ENCODE results near the gene MRPS15. TPM values are rescaled to one million over a fixed set of nuclear protein-coding genes. Genes with fewer than 3 reads are reported as not detected.
"Not testable (repeated sequence)": the region's sequence is repeated elsewhere in the genome, so short reads cannot be mapped to it uniquely, and the experiment has no call there.

MRPS15 gene
- polyA plus RNA-seq, 4 donors, result 68.2 to 122 (median 109) TPM

- not testable (repeated sequence) for H3K9me3 ChIP-seq (ENCODE audit: control insufficient read depth in 2 of 2, insufficient read depth in 1 of 2, low read depth in 1 of 2, low read length in 1 of 2); H3K27me3 ChIP-seq (ENCODE audit: control insufficient read depth in 3 of 3, insufficient read depth in 3 of 3, low read length in 3 of 3); H3K27ac ChIP-seq (ENCODE audit: low read depth in 1 of 3, low read length in 2 of 3); FAIRE-seq; H3K36me3 ChIP-seq (ENCODE audit: control insufficient read depth in 3 of 3, insufficient read depth in 2 of 3, low read depth in 1 of 3, low read length in 3 of 3); H3K4me3 ChIP-seq (ENCODE audit: low read depth in 1 of 3, low read length in 3 of 3); DNase-seq
- 70 to 77% (median 73%) methylated on average over 10 of the region's 10 CpGs for WGBS, 3 donors
- peaks cover 0 to 15% (median 0%) of the 10 kb centered on the region in 3 donors for H3K4me1 ChIP-seq (ENCODE audit: control insufficient read depth in 3 of 3, insufficient read depth in 2 of 3, low read depth in 1 of 3, low read length in 2 of 3)
Observed at GRCh38 chr1:36489258-36490051, 25.3 kb upstream of the MRPS15 start.

- WGBS, 3 donors, result 79 to 91% (median 87%) methylated on average over 3 of the region's 3 CpGs
- Histone ChIP-seq H3K36me3 (ENCODE audit: control insufficient read depth in 3 of 3, insufficient read depth in 2 of 3, low read depth in 1 of 3, low read length in 3 of 3) (no peaks in the 10 kb centered on the region), H3K27me3 (ENCODE audit: control insufficient read depth in 3 of 3, insufficient read depth in 3 of 3, low read length in 3 of 3) (no peaks in the 10 kb centered on the region), H3K9me3 (ENCODE audit: control insufficient read depth in 2 of 2, insufficient read depth in 1 of 2, low read depth in 1 of 2, low read length in 1 of 2) (no peaks in the 10 kb centered on the region), H3K4me1 (ENCODE audit: control insufficient read depth in 3 of 3, insufficient read depth in 2 of 3, low read depth in 1 of 3, low read length in 2 of 3) (peaks cover 0 to 15% (median 0%) of the 10 kb centered on the region in 3 donors), H3K27ac (ENCODE audit: low read depth in 1 of 3, low read length in 2 of 3) (no peak overlapping the region), H3K4me3 (ENCODE audit: low read depth in 1 of 3, low read length in 3 of 3) (no peak overlapping the region)
- DNase-seq (no peak), FAIRE-seq (no peak)
Observed at GRCh38 chr1:36487906-36488305, 23.7 kb upstream of the MRPS15 start.

- Histone ChIP-seq H3K4me1 (ENCODE audit: control insufficient read depth in 3 of 3, insufficient read depth in 2 of 3, low read depth in 1 of 3, low read length in 2 of 3) (peaks cover 0 to 15% (median 0%) of the 10 kb centered on the region in 3 donors), H3K27ac (ENCODE audit: low read depth in 1 of 3, low read length in 2 of 3) (peak overlapping the region in 2 of 3 donors; percentile 67 to 72)
- not testable (repeated sequence) for H3K36me3 ChIP-seq (ENCODE audit: control insufficient read depth in 3 of 3, insufficient read depth in 2 of 3, low read depth in 1 of 3, low read length in 3 of 3); H3K9me3 ChIP-seq (ENCODE audit: control insufficient read depth in 2 of 2, insufficient read depth in 1 of 2, low read depth in 1 of 2, low read length in 1 of 2); DNase-seq; H3K4me3 ChIP-seq (ENCODE audit: low read depth in 1 of 3, low read length in 3 of 3); FAIRE-seq; H3K27me3 ChIP-seq (ENCODE audit: control insufficient read depth in 3 of 3, insufficient read depth in 3 of 3, low read length in 3 of 3)
- WGBS, 3 donors, result 90 to 95% (median 91%) methylated on average over 9 of the region's 9 CpGs
Observed at GRCh38 chr1:36487336-36487725, 23.1 kb upstream of the MRPS15 start.

GRCh38 chr1:36486439-36487335 is 22.5 kb upstream of the MRPS15 start:
- WGBS, 3 donors, result 26 to 47% (median 27%) methylated on average over 17 of the region's 17 CpGs
- Histone ChIP-seq H3K36me3 (ENCODE audit: control insufficient read depth in 3 of 3, insufficient read depth in 2 of 3, low read depth in 1 of 3, low read length in 3 of 3) (no peaks in the 10 kb centered on the region), H3K27ac (ENCODE audit: low read depth in 1 of 3, low read length in 2 of 3) (peak overlapping the region in 2 of 3 donors; percentile 67 to 72), H3K27me3 (ENCODE audit: control insufficient read depth in 3 of 3, insufficient read depth in 3 of 3, low read length in 3 of 3) (no peaks in the 10 kb centered on the region), H3K9me3 (ENCODE audit: control insufficient read depth in 2 of 2, insufficient read depth in 1 of 2, low read depth in 1 of 2, low read length in 1 of 2) (no peaks in the 10 kb centered on the region), H3K4me3 (ENCODE audit: low read depth in 1 of 3, low read length in 3 of 3) (no peak overlapping the region), H3K4me1 (ENCODE audit: control insufficient read depth in 3 of 3, insufficient read depth in 2 of 3, low read depth in 1 of 3, low read length in 2 of 3) (peaks cover 0 to 17% (median 0%) of the 10 kb centered on the region in 3 donors)
- no peak for FAIRE-seq
- peak; percentile 29 to 93 for DNase-seq

- H3K4me3 ChIP-seq (ENCODE audit: low read depth in 1 of 3, low read length in 3 of 3), result no peak overlapping the region
- peaks cover 0 to 20% (median 0%) of the 10 kb centered on the region in 3 donors for H3K4me1 ChIP-seq (ENCODE audit: control insufficient read depth in 3 of 3, insufficient read depth in 2 of 3, low read depth in 1 of 3, low read length in 2 of 3)
- peak overlapping the region in 1 of 3 donors; percentile 67 for H3K27ac ChIP-seq (ENCODE audit: low read depth in 1 of 3, low read length in 2 of 3)
- 89 to 98% (median 97%) methylated on average over 2 of the region's 2 CpGs for WGBS, 3 donors
- no peaks in the 10 kb centered on the region for H3K27me3 ChIP-seq (ENCODE audit: control insufficient read depth in 3 of 3, insufficient read depth in 3 of 3, low read length in 3 of 3)
- DNase-seq, result no peak
- H3K9me3 ChIP-seq (ENCODE audit: control insufficient read depth in 2 of 2, insufficient read depth in 1 of 2, low read depth in 1 of 2, low read length in 1 of 2), result no peaks in the 10 kb centered on the region
- FAIRE-seq, result no peak
- H3K36me3 ChIP-seq (ENCODE audit: control insufficient read depth in 3 of 3, insufficient read depth in 2 of 3, low read depth in 1 of 3, low read length in 3 of 3), result no peaks in the 10 kb centered on the region
Observed at GRCh38 chr1:36486093-36486438, 21.9 kb upstream of the MRPS15 start.

- no peak for FAIRE-seq
- H3K4me1 ChIP-seq (ENCODE audit: control insufficient read depth in 3 of 3, insufficient read depth in 2 of 3, low read depth in 1 of 3, low read length in 2 of 3), result peaks cover 0 to 20% (median 0%) of the 10 kb centered on the region in 3 donors
- 84 to 94% (median 89%) methylated on average over 2 of the region's 2 CpGs for WGBS, 3 donors
- no peaks in the 10 kb centered on the region for H3K27me3 ChIP-seq (ENCODE audit: control insufficient read depth in 3 of 3, insufficient read depth in 3 of 3, low read length in 3 of 3)
- no peak overlapping the region for H3K27ac ChIP-seq (ENCODE audit: low read depth in 1 of 3, low read length in 2 of 3)
- no peaks in the 10 kb centered on the region for H3K9me3 ChIP-seq (ENCODE audit: control insufficient read depth in 2 of 2, insufficient read depth in 1 of 2, low read depth in 1 of 2, low read length in 1 of 2)
- DNase-seq, result no peak
- no peak overlapping the region for H3K4me3 ChIP-seq (ENCODE audit: low read depth in 1 of 3, low read length in 3 of 3)
- H3K36me3 ChIP-seq (ENCODE audit: control insufficient read depth in 3 of 3, insufficient read depth in 2 of 3, low read depth in 1 of 3, low read length in 3 of 3), result no peaks in the 10 kb centered on the region
Observed at GRCh38 chr1:36484099-36484498, 19.9 kb upstream of the MRPS15 start.

GRCh38 chr1:36482724-36483388 is 18.7 kb upstream of the MRPS15 start, which contains the start of gene CSF3R:
Gene CSF3R (minus strand): TSS chr1:36482913. CDS start chr1:36479496, 3,417 bp downstream.
- FAIRE-seq, result no peak
- 53 to 72% (median 66%) methylated on average over 13 of the region's 13 CpGs for WGBS, 3 donors

More at GRCh38 chr1:36482724-36483388, 18.7 kb upstream of the MRPS15 start, which contains the start of gene CSF3R:
- no peaks in the 10 kb centered on the region for H3K27me3 ChIP-seq (ENCODE audit: control insufficient read depth in 3 of 3, insufficient read depth in 3 of 3, low read length in 3 of 3)
- H3K36me3 ChIP-seq (ENCODE audit: control insufficient read depth in 3 of 3, insufficient read depth in 2 of 3, low read depth in 1 of 3, low read length in 3 of 3), result no peaks in the 10 kb centered on the region
- H3K4me1 ChIP-seq (ENCODE audit: control insufficient read depth in 3 of 3, insufficient read depth in 2 of 3, low read depth in 1 of 3, low read length in 2 of 3), result peaks cover 0 to 18% (median 0%) of the 10 kb centered on the region in 3 donors
- no peaks in the 10 kb centered on the region for H3K9me3 ChIP-seq (ENCODE audit: control insufficient read depth in 2 of 2, insufficient read depth in 1 of 2, low read depth in 1 of 2, low read length in 1 of 2)
- DNase-seq, result no peak
- H3K4me3 ChIP-seq (ENCODE audit: low read depth in 1 of 3, low read length in 3 of 3), result no peak within 1 kb of the TSS
- H3K27ac ChIP-seq (ENCODE audit: low read depth in 1 of 3, low read length in 2 of 3), result no peak within 1 kb of the TSS

Measured in small intestine (tissue), 7 donors.